ENCODE measurements around the gene ZFP64. TPM values are rescaled to one million over a fixed set of nuclear protein-coding genes. Genes with fewer than 3 reads are reported as not detected.
A peak's percentile ranks its signal among the peaks of the same experiment; 100 is the strongest.

ZFP64 gene
- total RNA-seq, 3 donors from 2014 or later (not counting 1 experiment from before 2014, with no cell fraction given): 11.7 to 14.8 (median 13.9) TPM

DNA sequence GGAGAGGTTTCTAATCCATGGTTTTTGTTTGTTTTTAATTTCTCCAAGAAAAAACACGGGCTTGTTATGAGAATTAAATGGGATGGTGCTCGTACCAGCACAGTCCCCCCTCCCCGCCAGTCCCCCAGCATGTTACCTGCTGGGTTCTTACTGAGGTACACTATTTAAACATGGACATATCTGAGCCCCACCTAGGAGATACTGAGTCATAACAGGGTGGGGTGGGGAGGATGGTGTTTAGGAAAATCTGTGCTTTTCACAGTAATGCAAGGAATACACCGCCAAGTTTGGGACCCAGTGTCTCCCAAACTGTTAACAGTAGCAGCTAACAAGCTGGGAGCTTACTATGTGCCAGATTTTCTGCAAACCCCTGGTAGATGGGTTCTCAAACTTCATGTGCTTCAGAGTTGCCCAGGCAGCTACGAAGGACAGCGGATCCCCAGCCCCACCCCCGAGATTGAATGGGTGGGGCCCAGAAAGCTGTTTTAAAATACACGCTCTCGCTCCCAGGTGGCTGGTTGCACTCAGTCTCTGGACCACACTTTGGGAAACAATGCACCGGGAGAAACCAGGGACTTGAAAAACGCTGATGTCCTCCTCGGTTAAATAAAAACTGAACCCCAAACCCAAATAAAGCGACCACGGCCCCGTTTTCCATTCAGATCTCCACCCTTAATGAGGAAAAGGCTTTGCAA is 995 bp downstream of the ZFP64 start:
- peaks cover 16 to 21% of the 10 kb centered on the region in 2 donors for H3K4me1 Mint-ChIP-seq
- no peaks in the 10 kb centered on the region for H3K27me3 Mint-ChIP-seq (ENCODE audit: low read depth in 2 of 2)
- ATAC-seq: no peak
- H3K36me3 Mint-ChIP-seq: no peaks in the 10 kb centered on the region
- TF ChIP-seq, protein P1, sequence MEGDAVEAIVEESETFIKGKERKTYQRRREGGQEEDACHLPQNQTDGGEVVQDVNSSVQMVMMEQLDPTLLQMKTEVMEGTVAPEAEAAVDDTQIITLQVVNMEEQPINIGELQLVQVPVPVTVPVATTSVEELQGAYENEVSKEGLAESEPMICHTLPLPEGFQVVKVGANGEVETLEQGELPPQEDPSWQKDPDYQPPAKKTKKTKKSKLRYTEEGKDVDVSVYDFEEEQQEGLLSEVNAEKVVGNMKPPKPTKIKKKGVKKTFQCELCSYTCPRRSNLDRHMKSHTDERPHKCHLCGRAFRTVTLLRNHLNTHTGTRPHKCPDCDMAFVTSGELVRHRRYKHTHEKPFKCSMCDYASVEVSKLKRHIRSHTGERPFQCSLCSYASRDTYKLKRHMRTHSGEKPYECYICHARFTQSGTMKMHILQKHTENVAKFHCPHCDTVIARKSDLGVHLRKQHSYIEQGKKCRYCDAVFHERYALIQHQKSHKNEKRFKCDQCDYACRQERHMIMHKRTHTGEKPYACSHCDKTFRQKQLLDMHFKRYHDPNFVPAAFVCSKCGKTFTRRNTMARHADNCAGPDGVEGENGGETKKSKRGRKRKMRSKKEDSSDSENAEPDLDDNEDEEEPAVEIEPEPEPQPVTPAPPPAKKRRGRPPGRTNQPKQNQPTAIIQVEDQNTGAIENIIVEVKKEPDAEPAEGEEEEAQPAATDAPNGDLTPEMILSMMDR (IDR thresholded peaks at IDR 0.05): no peak
- DNase-seq: peak in 1 of 2 donors; percentile 51
- intact Hi-C loops (cut with micrococcal nuclease): no loop called here
- peak overlapping the region; percentile 74 to 90 for H3K27ac Mint-ChIP-seq
- H3K9me3 Mint-ChIP-seq: no peaks in the 10 kb centered on the region
- Histone ChIP-seq H3K4me1 (ENCODE audit: control insufficient read depth, insufficient read depth, low read length) (peaks cover 14% of the 10 kb centered on the region), H3K27ac (ENCODE audit: low read length) (peak overlapping the region; percentile 64), H3K4me3 (ENCODE audit: low read length) (peak overlapping the region; percentile 91), H3K27me3 (ENCODE audit: control insufficient read depth, insufficient read depth, low read length) (no peaks in the 10 kb centered on the region), H3K36me3 (ENCODE audit: control insufficient read depth, insufficient read depth, low read length) (peaks cover 7% of the 10 kb centered on the region), H3K9me3 (ENCODE audit: control insufficient read depth, insufficient read depth, low read length) (no peaks in the 10 kb centered on the region)
- H3K4me3 Mint-ChIP-seq: peak overlapping the region; percentile 94
- 17% methylated on average over 15 of the region's 15 CpGs for WGBS (ENCODE audit: insufficient coverage)

GRCh38 chr20:52181766-52182165 is 9.8 kb downstream of the ZFP64 start:
- intact Hi-C loops (cut with micrococcal nuclease): no loop called here
- H3K4me3 ChIP-seq (ENCODE audit: low read length): no peak overlapping the region
- H3K27me3 ChIP-seq (ENCODE audit: control insufficient read depth, insufficient read depth, low read length): no peaks in the 10 kb centered on the region
- no peaks in the 10 kb centered on the region for H3K36me3 Mint-ChIP-seq
- DNase-seq (no peak), ATAC-seq (no peak)
- peaks cover 0 to 7% of the 10 kb centered on the region in 2 donors for H3K4me1 Mint-ChIP-seq
- WGBS (ENCODE audit: insufficient coverage): 99% methylated on average over 6 of the region's 9 CpGs
- TF ChIP-seq, protein P1 (IDR thresholded peaks at IDR 0.05): no peak
- no peaks in the 10 kb centered on the region for H3K27me3 Mint-ChIP-seq (ENCODE audit: low read depth in 2 of 2)
- no peak overlapping the region for H3K27ac Mint-ChIP-seq
- H3K27ac ChIP-seq (ENCODE audit: low read length): no peak overlapping the region
- H3K9me3 ChIP-seq (ENCODE audit: control insufficient read depth, insufficient read depth, low read length): no peaks in the 10 kb centered on the region
- H3K9me3 Mint-ChIP-seq: no peaks in the 10 kb centered on the region
- no peaks in the 10 kb centered on the region for H3K4me1 ChIP-seq (ENCODE audit: control insufficient read depth, insufficient read depth, low read length)
- peaks cover 13% of the 10 kb centered on the region for H3K36me3 ChIP-seq (ENCODE audit: control insufficient read depth, insufficient read depth, low read length)
- no peak overlapping the region for H3K4me3 Mint-ChIP-seq

- intact Hi-C loops (cut with micrococcal nuclease): no loop called here
- no peak for DNase-seq
- no peaks in the 10 kb centered on the region for H3K9me3 Mint-ChIP-seq
- Histone ChIP-seq H3K27ac (ENCODE audit: low read length) (no peak overlapping the region), H3K4me3 (ENCODE audit: low read length) (no peak overlapping the region), H3K9me3 (ENCODE audit: control insufficient read depth, insufficient read depth, low read length) (no peaks in the 10 kb centered on the region), H3K36me3 (ENCODE audit: control insufficient read depth, insufficient read depth, low read length) (peaks cover 6% of the 10 kb centered on the region), H3K4me1 (ENCODE audit: control insufficient read depth, insufficient read depth, low read length) (no peaks in the 10 kb centered on the region), H3K27me3 (ENCODE audit: control insufficient read depth, insufficient read depth, low read length) (no peaks in the 10 kb centered on the region)
- H3K27ac Mint-ChIP-seq: no peak overlapping the region
- no peaks in the 10 kb centered on the region for H3K36me3 Mint-ChIP-seq
- no peaks in the 10 kb centered on the region for H3K27me3 Mint-ChIP-seq (ENCODE audit: low read depth in 2 of 2)
- 98% methylated on average over 5 of the region's 5 CpGs for WGBS (ENCODE audit: insufficient coverage)
- peaks cover 0 to 7% of the 10 kb centered on the region in 2 donors for H3K4me1 Mint-ChIP-seq
- no peak overlapping the region for H3K4me3 Mint-ChIP-seq
- no peak for ATAC-seq
- TF ChIP-seq, protein P1 (IDR thresholded peaks at IDR 0.05): no peak
These were observed 11.3 kb downstream of the ZFP64 start for GRCh38 chr20:52180180-52180840.
